ENCODE results near the gene PITX1.

DNA sequence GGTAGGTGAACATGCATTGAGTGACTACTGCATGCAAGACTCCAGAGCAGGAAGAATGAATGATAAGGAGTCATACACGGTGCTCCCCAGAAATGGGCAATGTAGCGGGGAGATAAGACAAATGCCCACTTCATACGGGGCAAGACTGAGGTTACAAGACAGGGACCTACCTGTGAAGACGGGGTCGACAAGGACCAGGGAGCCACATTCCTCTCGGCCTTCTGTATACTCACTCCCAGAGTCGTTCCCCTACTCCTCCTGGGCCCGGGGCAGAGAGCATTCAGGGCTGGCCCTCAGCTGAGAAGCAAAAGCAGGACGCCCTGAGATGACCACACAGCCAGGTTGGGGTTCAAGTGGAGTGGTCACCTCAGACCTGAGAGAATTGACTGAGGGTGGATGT, 26.7 kb downstream of the PITX1 start:
- TF ChIP-seq CTCF (IDR thresholded peaks at IDR 0.05; ENCODE audit: low read length): no peak
- TF ChIP-seq EZH2 (IDR thresholded peaks at IDR 0.05; ENCODE audit: borderline replicate concordance, low read length): no peak
